Hepatic stellate cell (primary cell): Measurements from ENCODE around the gene PKM.
"Not testable (repeated sequence)": the region's sequence is repeated elsewhere in the genome, so short reads cannot be mapped to it uniquely, and the experiment has no call there.

Experiments used
- DNase-seq: peaks from one replicate; pipeline ENCODE4 v3.0.0; 2011; ENCODE audit warnings: low spot score

Gene PKM

GRCh38 chr15:72176159-72176558 lies 54.8 kb downstream of the PKM start:
- DNase-seq, result no peak

GRCh38 chr15:72175186-72176044 lies 55.6 kb downstream of the PKM start:
- DNase-seq, result no peak

GRCh38 chr15:72174551-72175165 lies 56.3 kb downstream of the PKM start:
- DNase-seq, result no peak

GRCh38 chr15:72173864-72174550 lies 57.0 kb downstream of the PKM start:
- no peak for DNase-seq

- no peak for DNase-seq
Measured at GRCh38 chr15:72173401-72173800, 57.6 kb downstream of the PKM start.

- DNase-seq, result no peak
Measured at GRCh38 chr15:72172796-72173195, 58.2 kb downstream of the PKM start.

- DNase-seq, result not testable (repeated sequence)
Measured at GRCh38 chr15:72171978-72172377, 59.0 kb downstream of the PKM start.

- no peak for DNase-seq
Measured at GRCh38 chr15:72170691-72171090, 60.3 kb downstream of the PKM start.

- no peak for DNase-seq
Measured at GRCh38 chr15:72169921-72170611, 60.9 kb downstream of the PKM start.

- DNase-seq, result no peak
Measured at GRCh38 chr15:72169236-72169920, 61.6 kb downstream of the PKM start.

- DNase-seq, result no peak
Measured at GRCh38 chr15:72168808-72169190, 62.2 kb downstream of the PKM start.

- DNase-seq, result no peak
Measured at GRCh38 chr15:72168131-72168807, 62.7 kb downstream of the PKM start.

GRCh38 chr15:72167445-72167844 lies 63.5 kb downstream of the PKM start:
- no peak for DNase-seq

GRCh38 chr15:72166716-72167417 lies 64.1 kb downstream of the PKM start:
- no peak for DNase-seq

GRCh38 chr15:72163719-72164118 lies 67.3 kb downstream of the PKM start:
- no peak for DNase-seq

- no peak for DNase-seq
Measured at GRCh38 chr15:72162569-72162968, 68.4 kb downstream of the PKM start.

- no peak for DNase-seq
Measured at GRCh38 chr15:72161361-72162132, 69.4 kb downstream of the PKM start.

GRCh38 chr15:72160696-72161245 lies 70.2 kb downstream of the PKM start:
- no peak for DNase-seq

GRCh38 chr15:72156928-72157327 lies 74.1 kb downstream of the PKM start:
- no peak for DNase-seq
